AG08395 (cell line): ENCODE data around the gene ADCYAP1R1.
"Not testable (repeated sequence)": the region's sequence is repeated elsewhere in the genome, so short reads cannot be mapped to it uniquely, and the experiment has no call there.

Source experiments
- DNase-seq: peaks from one replicate; pipeline ENCODE4 v3.0.0; 2012; ENCODE audit warnings: mixed read lengths, low spot score

The ADCYAP1R1 gene

DNA sequence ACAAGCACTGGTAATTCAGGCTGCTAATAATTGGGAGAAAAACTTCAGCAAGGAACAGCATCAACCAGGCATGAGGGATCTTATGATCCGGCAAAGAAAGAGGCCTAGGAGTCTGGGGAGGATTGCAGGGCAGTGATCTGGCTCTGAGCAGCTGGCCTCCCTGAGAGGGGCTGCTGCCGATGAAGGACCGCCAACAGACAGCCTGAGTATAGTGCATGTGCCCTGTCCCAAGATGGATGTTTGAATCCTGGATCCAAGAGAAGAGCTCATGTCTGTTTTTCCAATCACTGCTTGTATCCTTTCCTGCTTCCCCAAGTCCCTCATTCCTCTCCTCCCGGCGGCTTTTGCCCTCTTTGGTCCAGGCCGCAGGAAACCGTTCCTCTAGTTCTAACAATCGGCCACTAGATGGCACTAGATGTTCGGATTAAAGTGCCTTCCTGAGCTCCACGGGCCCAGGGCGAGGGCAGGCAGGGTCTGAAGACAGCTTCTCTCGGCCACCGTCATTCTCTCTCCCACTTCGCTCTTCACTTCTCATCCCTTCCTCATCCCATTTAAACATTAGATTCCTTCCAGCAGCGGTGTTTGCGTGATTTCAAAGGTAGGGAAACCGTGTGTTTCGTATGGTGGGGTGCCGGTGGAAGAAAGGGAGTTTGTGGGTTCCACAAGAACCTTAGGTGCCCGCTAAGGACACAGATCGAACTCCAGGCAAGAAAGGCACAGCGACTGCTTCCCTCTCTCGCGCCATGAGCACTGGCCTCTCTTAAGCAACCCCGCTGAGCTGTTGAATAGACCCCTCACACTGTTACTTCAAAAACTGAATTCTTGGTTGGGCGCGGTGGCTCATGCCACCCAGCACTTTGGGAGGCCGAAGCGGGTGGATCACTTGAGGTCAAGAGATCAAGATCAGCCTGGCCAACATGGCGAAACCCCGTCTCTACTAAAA lies 82.4 kb downstream of the ADCYAP1R1 start:
- peak; percentile 83 for DNase-seq

DNA sequence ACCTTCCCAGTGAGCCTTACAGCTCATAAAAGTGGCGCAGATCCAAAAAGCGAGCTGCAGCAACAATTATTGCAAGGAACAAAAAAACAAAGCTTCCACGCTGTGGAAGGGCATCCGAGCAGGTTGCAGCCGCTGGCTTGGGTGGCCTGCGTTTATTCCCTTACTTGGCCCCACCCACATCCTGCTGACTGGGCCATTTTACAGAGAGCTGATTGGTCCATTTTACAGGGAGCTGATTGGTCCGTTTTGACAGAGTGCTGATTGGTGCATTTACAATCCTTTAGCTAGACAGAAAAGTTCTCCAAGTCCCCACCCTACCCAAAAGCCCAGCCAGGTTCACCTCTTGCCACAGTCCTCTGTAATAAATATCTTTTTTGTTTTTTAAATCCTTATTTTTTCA lies 85.1 kb downstream of the ADCYAP1R1 start:
- DNase-seq = no peak

DNA sequence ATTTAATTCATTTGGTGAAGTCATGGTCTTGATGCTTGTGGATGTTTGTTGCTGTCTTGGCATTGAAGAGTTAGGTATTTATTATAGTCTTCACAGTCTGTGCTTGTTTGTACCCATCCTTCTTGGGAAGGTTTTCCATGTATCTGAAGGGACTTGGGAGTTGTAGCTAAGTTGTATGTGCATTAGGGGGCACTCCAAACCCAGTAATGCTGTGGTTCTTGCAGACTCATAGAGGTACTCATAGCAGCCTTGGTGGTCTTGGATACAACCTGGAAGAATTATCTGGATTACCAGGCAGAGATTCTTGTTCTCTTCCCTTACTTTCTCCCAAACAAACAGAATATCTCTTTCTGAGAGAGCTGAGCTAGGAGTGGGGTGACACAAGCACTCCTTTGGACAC lies 93.2 kb downstream of the ADCYAP1R1 start:
- no peak for DNase-seq

DNA sequence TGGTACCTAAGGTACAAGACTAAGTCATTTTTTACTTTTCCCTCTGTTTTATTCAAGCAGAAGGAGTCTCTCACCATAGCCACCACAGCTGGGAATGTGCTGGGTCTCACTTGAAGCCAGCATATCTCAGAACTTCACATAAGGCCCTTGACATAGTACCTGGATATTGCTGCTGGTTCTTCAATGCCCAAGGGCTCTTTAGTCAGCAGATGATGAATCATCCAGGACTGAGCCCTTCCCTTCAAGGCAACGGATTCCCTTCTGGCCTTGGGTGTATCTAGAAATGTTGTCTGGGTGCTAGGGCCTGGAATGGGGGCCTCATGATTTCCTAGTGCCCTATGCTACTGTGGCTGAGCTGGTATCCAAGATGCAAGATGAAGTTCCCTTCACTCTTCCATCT lies 93.9 kb downstream of the ADCYAP1R1 start:
- no peak for DNase-seq

DNA sequence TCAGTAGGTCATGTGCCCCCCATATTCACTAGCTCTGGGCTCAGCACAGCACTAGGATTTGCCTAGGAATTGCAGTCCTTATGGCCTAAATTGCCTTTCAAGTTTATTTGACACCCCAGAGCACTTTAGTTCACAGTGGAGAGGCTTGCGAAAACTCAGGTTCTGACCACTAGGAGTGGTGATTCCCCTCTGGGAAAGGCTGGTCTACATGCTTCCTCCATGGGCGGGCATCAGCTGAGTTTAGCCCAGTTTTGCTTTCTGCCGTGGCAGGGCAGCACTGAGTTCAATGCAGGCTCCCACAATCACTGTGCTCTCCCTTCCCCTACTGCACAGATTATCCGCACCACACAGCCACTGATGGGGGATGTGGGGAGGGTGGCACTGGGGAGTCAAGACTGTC lies 94.4 kb downstream of the ADCYAP1R1 start:
- no peak for DNase-seq

DNA sequence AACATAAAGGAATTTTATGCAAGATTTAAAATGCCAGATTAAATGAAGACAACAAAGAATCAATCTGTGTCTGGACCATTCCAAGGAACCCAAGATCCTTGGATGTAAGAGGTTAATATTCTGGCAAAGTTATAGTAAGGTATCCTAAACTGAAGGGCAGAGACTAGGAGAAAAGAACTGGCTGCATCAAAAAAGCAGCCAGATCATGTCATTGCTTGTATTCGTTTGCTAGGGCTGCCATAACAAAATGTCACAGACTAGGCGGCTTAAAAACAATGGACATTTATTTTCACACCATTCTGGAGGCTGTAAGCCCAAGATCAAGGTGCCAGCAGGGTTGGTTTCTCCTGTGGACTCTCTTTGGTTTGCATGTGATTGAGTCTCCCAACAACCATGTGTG lies 99.7 kb downstream of the ADCYAP1R1 start:
- no peak for DNase-seq

DNA sequence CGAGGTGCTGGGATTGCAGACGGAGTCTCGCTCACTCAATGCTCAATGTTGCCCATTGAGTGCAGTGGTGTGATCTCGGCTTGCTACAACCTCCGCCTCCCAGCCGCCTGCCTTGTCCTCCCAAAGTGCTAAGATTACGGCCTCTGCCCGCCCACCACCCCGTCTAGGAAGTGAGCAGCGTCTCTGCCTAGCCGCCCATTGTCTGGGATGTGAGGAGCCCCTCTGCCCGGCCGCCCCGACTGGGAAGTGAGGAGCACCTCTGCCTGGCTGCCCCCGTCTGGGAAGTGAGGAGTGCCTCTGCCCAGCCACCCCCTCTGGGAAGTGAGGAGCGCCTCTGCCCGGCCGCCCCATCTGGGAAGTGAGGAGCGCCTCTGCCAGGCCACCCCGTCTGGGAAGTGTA lies 101.2 kb downstream of the ADCYAP1R1 start:
- not testable (repeated sequence) for DNase-seq

DNA sequence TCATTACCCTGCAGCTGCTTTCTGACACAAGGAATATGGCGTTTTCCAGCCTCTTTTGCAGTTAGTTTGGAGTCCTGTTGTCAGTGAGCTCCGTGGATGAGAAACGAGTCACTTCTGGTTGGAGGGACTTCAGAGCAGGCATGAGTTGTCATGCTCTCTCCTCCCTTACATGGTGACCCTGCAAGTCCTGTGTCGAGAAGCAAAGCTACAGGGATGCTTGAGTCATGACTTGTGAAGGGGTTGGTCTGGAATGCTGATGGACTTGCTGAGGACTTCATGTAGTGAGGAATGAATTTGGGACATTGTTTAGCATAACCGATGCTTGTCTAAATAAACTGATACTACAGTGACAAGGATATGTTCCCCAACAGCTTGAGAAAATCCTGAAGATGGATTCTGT lies 108.8 kb downstream of the ADCYAP1R1 start:
- DNase-seq = no peak
